HepG2 (cell line): ENCODE measurements around the gene SULT2B1. TPM values are rescaled to one million over a fixed set of nuclear protein-coding genes. Genes with fewer than 3 reads are reported as not detected.

Experiments
- ATAC-seq: fragments of 200-7000 bp; cut with Tn5 transposase; 3 replicates; pipeline ENCODE4 v1.9.1; 2020; ENCODE audit warnings: mild to moderate bottlenecking, moderate library complexity
- BruUV-seq: library from RNA; stranded (reverse); fragments of 400-500 nt; replicated peaks from 2 replicates; lab custom pipeline; 2021; lab: Mats Ljungman, UMichigan
- CTCF ChIA-PET: fragments of 300-600 bp; formaldehyde crosslinking; extraction: SDS; loops from one replicate; lab custom pipeline; 2021; ENCODE audit warnings: low total read pairs, inconsistent platforms, low intra/inter-chr PET ratio; lab: Yijun Ruan, JAX
- POLR2A ChIA-PET: fragments of 350-600 bp; sonication (Branson Sonifier 250); formaldehyde crosslinking; loops from one replicate; lab custom pipeline; 2020; ENCODE audit warnings: antibody characterized with exemption, inconsistent platforms; lab: Yijun Ruan, JAX
- DNase-seq: peaks from one replicate; pipeline ENCODE4 v3.0.0-alpha.2; 2015; ENCODE audit warnings: low spot score
- FAIRE-seq: peaks from 3 replicates; lab custom pipeline; 2011; peaks lifted over from hg19 to GRCh38; lab: Jason Lieb, UNC
- H2AFZ ChIP-seq: one replicate; pipeline ENCODE4 v1.6.1; 2011; ENCODE audit warnings: low read length, inconsistent platforms
- H3K27ac ChIP-seq: fragments of 300-600 bp; 3 replicates; pipeline ENCODE4 v1.8.0; 2011; ENCODE audit warnings: mixed run types, mild to moderate bottlenecking, mixed read lengths, low read length, inconsistent platforms; ENCODE audit not compliant: insufficient read depth; ENCODE audit errors: extremely low read length
- H3K27me3 ChIP-seq, 2 experiments: fragments of 200-600 bp in 1 of 2; 2 replicates in 1 of 2; 3 replicates in 1 of 2; pipeline versions ENCODE4 v1.6.0 to v1.8.0; 2011; ENCODE audit warnings: low read length in 2 of 2, mild to moderate bottlenecking in 2 of 2, moderate library complexity in 2 of 2, inconsistent platforms in 1 of 2; ENCODE audit not compliant: insufficient read depth in 2 of 2, control insufficient read depth in 1 of 2
- H3K36me3 ChIP-seq, 2 experiments: fragments of 200-600 bp in 1 of 2; replicated peaks in 1 of 2; 2 replicates in 1 of 2; 3 replicates in 1 of 2; pipeline versions ENCODE4 v1.5.1 to v1.8.0; 2011; ENCODE audit warnings: low read length in 2 of 2, inconsistent platforms in 1 of 2; ENCODE audit not compliant: insufficient read depth in 2 of 2, control insufficient read depth in 1 of 2
- H3K4me1 ChIP-seq: 2 replicates; pipeline ENCODE4 v1.5.1; 2012; ENCODE audit warnings: low read length, inconsistent platforms; ENCODE audit not compliant: insufficient read depth
- H3K4me2 ChIP-seq: 2 replicates; pipeline ENCODE4 v1.6.0; 2011; ENCODE audit warnings: low read depth, low read length, inconsistent platforms
- H3K4me3 ChIP-seq, 3 experiments: fragments of 200-600 bp in 1 of 3; sonication (generic), shearing (Covaris generic) in 1 of 3; replicated peaks in 1 of 3; 2 replicates each; pipeline ENCODE4 v1.5.1; 2011 to 2016; ENCODE audit warnings: low read length in 3 of 3, inconsistent platforms in 2 of 3, low read depth in 2 of 3, mild to moderate bottlenecking in 2 of 3, control low read depth in 1 of 3, mixed read lengths in 1 of 3; ENCODE audit not compliant: insufficient read depth in 1 of 3
- H3K79me2 ChIP-seq: one replicate; pipeline ENCODE4 v1.6.1; 2011; ENCODE audit warnings: low read length, inconsistent platforms; ENCODE audit not compliant: insufficient read depth
- H3K9ac ChIP-seq: 2 replicates; pipeline ENCODE4 v1.6.0; 2011; ENCODE audit warnings: mild to moderate bottlenecking, low read depth, low read length, inconsistent platforms; ENCODE audit not compliant: insufficient read depth
- H3K9me3 ChIP-seq: 2 replicates; pipeline ENCODE4 v1.5.1; 2012; ENCODE audit warnings: mild to moderate bottlenecking, low read length
- H4K20me1 ChIP-seq: 2 replicates; pipeline ENCODE4 v1.6.0; 2011; ENCODE audit warnings: inconsistent platforms, mild to moderate bottlenecking, low read length, moderate library complexity; ENCODE audit not compliant: insufficient read depth
- AGO1 ChIP-seq: fragments of 200-400 bp; formaldehyde crosslinking; IDR thresholded peaks from 2 replicates; pipeline ENCODE4 v1.6.1; 2017; ENCODE audit warnings: mild to moderate bottlenecking, low read depth, low read length, moderate library complexity; ENCODE audit not compliant: poor library complexity, severe bottlenecking
- AHR ChIP-seq: IDR thresholded peaks from 2 replicates; pipeline ENCODE4 v1.6.1; 2018; ENCODE audit warnings: missing genetic modification reagents, missing compliant biosample characterization
- BHLHE40 ChIP-seq: IDR thresholded peaks from 2 replicates; pipeline ENCODE4 v1.6.1; 2011; ENCODE audit warnings: low read length, improper control_type of control experiment
- CREBL2 ChIP-seq: sonication (generic); formaldehyde crosslinking; IDR thresholded peaks from 2 replicates; pipeline ENCODE4 v1.8.1; 2023; ENCODE audit warnings: missing genetic modification reagents, mild to moderate bottlenecking, borderline replicate concordance
- CREM ChIP-seq, 2 experiments: sonication (generic) in 1 of 2; formaldehyde crosslinking in 1 of 2; IDR thresholded peaks; 2 replicates each; pipeline versions ENCODE4 v1.4.0 to v1.6.1; 2016 to 2020; ENCODE audit warnings: antibody characterized with exemption in 1 of 2, mild to moderate bottlenecking in 1 of 2, missing genetic modification reagents in 1 of 2
- FOXA3 ChIP-seq: IDR thresholded peaks from 2 replicates; pipeline ENCODE4 v1.6.1; 2016; ENCODE audit warnings: missing genetic modification reagents, missing compliant biosample characterization
- HNRNPLL ChIP-seq: fragments of 200-400 bp; formaldehyde crosslinking; IDR thresholded peaks from 2 replicates; pipeline ENCODE4 v1.6.1; 2017; ENCODE audit warnings: mild to moderate bottlenecking, low read depth, low read length; ENCODE audit not compliant: poor library complexity, severe bottlenecking
- HOXA3 ChIP-seq: sonication (generic); formaldehyde crosslinking; IDR thresholded peaks from 2 replicates; pipeline ENCODE4 v1.5.0; 2020; ENCODE audit warnings: missing genetic modification reagents
- KAT8 ChIP-seq: IDR thresholded peaks from 2 replicates; pipeline ENCODE4 v1.6.1; 2016; ENCODE audit warnings: missing genetic modification reagents, missing compliant biosample characterization
- LBX2 ChIP-seq: sonication (generic); formaldehyde crosslinking; IDR thresholded peaks from 2 replicates; pipeline ENCODE4 v1.5.0; 2020; ENCODE audit warnings: missing genetic modification reagents, mild to moderate bottlenecking, borderline replicate concordance
- MAZ ChIP-seq, 2 experiments: sonication (generic) in 1 of 2; formaldehyde crosslinking in 1 of 2; IDR thresholded peaks; 2 replicates each; pipeline versions ENCODE4 v1.5.0 to v1.6.1; 2012 to 2020; ENCODE audit warnings: low read depth in 2 of 2, mild to moderate bottlenecking in 2 of 2, borderline replicate concordance in 1 of 2, improper control_type of control experiment in 1 of 2, low read length in 1 of 2, missing genetic modification reagents in 1 of 2, moderate library complexity in 1 of 2
- NFIC ChIP-seq: IDR thresholded peaks from 2 replicates; pipeline ENCODE4 v1.6.1; 2012; ENCODE audit warnings: mild to moderate bottlenecking, low read length, inconsistent platforms
- POLR2G ChIP-seq: fragments of 200-400 bp; formaldehyde crosslinking; IDR thresholded peaks from 2 replicates; pipeline ENCODE4 v1.6.1; 2018; ENCODE audit warnings: mild to moderate bottlenecking, low read depth, low read length, moderate library complexity
- TAF15 ChIP-seq: fragments of 200-400 bp; formaldehyde crosslinking; IDR thresholded peaks from one replicate; pipeline ENCODE4 v1.6.1; 2018; ENCODE audit warnings: mild to moderate bottlenecking, low read depth, low read length; ENCODE audit not compliant: poor library complexity, severe bottlenecking
- ZC3H13 ChIP-seq: sonication (generic); formaldehyde crosslinking; IDR thresholded peaks from 2 replicates; pipeline ENCODE4 v1.8.1; 2023; ENCODE audit warnings: mild to moderate bottlenecking, missing genetic modification reagents, moderate library complexity
- ZKSCAN8 ChIP-seq: IDR thresholded peaks from 2 replicates; pipeline ENCODE4 v1.6.1; 2016; ENCODE audit warnings: borderline replicate concordance, missing genetic modification reagents, missing compliant biosample characterization
- ZNF329 ChIP-seq: sonication (generic); formaldehyde crosslinking; IDR thresholded peaks from 2 replicates; pipeline ENCODE4 v1.9.0; 2021; ENCODE audit warnings: low read depth, mild to moderate bottlenecking, missing genetic modification reagents
- ZNF724P ChIP-seq: sonication (generic); formaldehyde crosslinking; IDR thresholded peaks from 2 replicates; pipeline ENCODE4 v1.8.0; 2022; ENCODE audit warnings: missing genetic modification reagents, borderline replicate concordance
- ZNF839 ChIP-seq: sonication (generic); formaldehyde crosslinking; IDR thresholded peaks from 2 replicates; pipeline ENCODE4 v1.4.0; 2020; ENCODE audit warnings: missing genetic modification reagents, mild to moderate bottlenecking, borderline replicate concordance
- WGBS: methylation state at CpG from one replicate; pipeline ENCODE4 v1.1.6; 2017; ENCODE audit warnings: low lambda C conversion rate; 5-methylcytosine and 5-hydroxymethylcytosine counted together
- in situ Hi-C: cut with HindIII; loops from 2 replicates; pipeline ENCODE4 v1.10.0; 2017; ENCODE audit warnings: low pct_unique_long_range_greater_than_20kb; ENCODE audit not compliant: extremely low pct_ligation_motif_present
- intact Hi-C: fragments of 100-400 bp; cut with micrococcal nuclease; formaldehyde crosslinking; loops from one replicate; pipeline ENCODE4 v1.10.0; 2022; ENCODE audit not compliant: unreplicated experiment
- polyA plus RNA-seq, 8 experiments: library from polyadenylated mRNA; depleted of rRNA in 3 of 8; stranded (reverse) in 7 of 8; unstranded in 1 of 8; fragments of >200 nt; fragmentation: Illumina TruSeq in 4 of 8; extraction: Trizol in 4 of 8; gene quantifications; 2 replicates each; pipeline versions ENCODE4 v1.2.1 to v1.2.3, GENCODE V29; 2011 to 2016; ENCODE audit warnings: low read depth in 4 of 8, missing spikeins in 1 of 8, mixed read lengths in 1 of 8; ENCODE audit not compliant: insufficient read depth in 1 of 8
- total RNA-seq, 5 experiments: library from RNA; depleted of rRNA; stranded (reverse); fragments of >200 nt; fragmentation: Illumina TruSeq; extraction: Trizol; gene quantifications; 2 replicates each; pipeline ENCODE4 v1.2.3, GENCODE V29; 2016; ENCODE audit warnings: low read depth in 1 of 5
- TF ChIP-seq, protein P1 (sequence below): sonication (generic); formaldehyde crosslinking; IDR thresholded peaks from 2 replicates; pipeline ENCODE4 v1.8.1; 2023; ENCODE audit warnings: mild to moderate bottlenecking, missing genetic modification reagents

Gene SULT2B1
- total and polyA plus RNA-seq, 2 of the 13 experiments (the other 11 are each of a cell fraction or from before 2014, with no cell fraction given): 0.13 TPM; not detected in 1

DNA sequence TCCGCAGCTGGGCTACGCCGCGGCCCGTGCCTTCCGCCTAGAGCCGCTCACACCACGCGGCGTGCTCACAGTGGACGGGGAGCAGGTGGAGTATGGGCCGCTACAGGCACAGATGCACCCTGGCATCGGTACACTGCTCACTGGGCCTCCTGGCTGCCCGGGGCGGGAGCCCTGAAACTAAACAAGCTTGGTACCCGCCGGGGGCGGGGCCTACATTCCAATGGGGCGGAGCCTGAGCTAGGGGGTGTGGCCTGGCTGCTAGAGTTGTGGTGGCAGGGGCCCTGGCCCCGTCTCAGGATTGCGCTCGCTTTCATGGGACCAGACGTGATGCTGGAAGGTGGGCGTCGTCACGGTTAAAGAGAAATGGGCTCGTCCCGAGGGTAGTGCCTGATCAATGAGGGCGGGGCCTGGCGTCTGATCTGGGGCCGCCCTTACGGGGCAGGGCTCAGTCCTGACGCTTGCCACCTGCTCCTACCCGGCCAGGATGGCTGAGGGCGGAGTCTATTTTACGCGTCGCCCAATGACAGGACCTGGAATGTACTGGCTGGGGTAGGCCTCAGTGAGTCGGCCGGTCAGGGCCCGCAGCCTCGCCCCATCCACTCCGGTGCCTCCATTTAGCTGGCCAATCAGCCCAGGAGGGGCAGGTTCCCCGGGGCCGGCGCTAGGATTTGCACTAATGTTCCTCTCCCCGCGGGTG, 77.8 kb downstream of the SULT2B1 start:
- H3K4me3 ChIP-seq: no peak overlapping the region
- DNase-seq: no peak
- TF ChIP-seq CREBL2 (CRISPR knock-in tag) (no peak), POLR2G (0 out of 2 replicates have a peak, but pooled peaks have one; percentile 18), KAT8 (CRISPR knock-in tag) (no peak), CREM (IDR thresholded peaks at IDR 0.05) (no peak), CREM (CRISPR knock-in tag; IDR thresholded peaks at IDR 0.05) (no peak), TAF15 (no peak), ZNF839 (CRISPR knock-in tag) (no peak), ZNF329 (no peak), ZNF724P (0 out of 2 replicates have a peak, but pooled peaks have one; percentile 30), BHLHE40 (no peak), FOXA3 (no peak), HNRNPLL (peak; percentile 15), NFIC (no peak), MAZ (IDR thresholded peaks at IDR 0.05; ENCODE audit: borderline replicate concordance, low read depth, low read length) (no peak), MAZ (CRISPR knock-in tag; IDR thresholded peaks at IDR 0.05; ENCODE audit: low read depth) (no peak), AGO1 (peak; percentile 93), ZC3H13 (CRISPR knock-in tag) (peak; percentile 48; the same call in 1 of the 2 replicates), LBX2 (no peak), ZKSCAN8 (CRISPR knock-in tag) (no peak), AHR (CRISPR knock-in tag) (no peak), HOXA3 (CRISPR knock-in tag) (0 out of 2 replicates have a peak, but pooled peaks have one; percentile 31)
- TF ChIP-seq, protein P1, sequence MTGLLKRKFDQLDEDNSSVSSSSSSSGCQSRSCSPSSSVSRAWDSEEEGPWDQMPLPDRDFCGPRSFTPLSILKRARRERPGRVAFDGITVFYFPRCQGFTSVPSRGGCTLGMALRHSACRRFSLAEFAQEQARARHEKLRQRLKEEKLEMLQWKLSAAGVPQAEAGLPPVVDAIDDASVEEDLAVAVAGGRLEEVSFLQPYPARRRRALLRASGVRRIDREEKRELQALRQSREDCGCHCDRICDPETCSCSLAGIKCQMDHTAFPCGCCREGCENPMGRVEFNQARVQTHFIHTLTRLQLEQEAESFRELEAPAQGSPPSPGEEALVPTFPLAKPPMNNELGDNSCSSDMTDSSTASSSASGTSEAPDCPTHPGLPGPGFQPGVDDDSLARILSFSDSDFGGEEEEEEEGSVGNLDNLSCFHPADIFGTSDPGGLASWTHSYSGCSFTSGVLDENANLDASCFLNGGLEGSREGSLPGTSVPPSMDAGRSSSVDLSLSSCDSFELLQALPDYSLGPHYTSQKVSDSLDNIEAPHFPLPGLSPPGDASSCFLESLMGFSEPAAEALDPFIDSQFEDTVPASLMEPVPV (CRISPR knock-in tag): 0 out of 2 replicates have a peak, but pooled peaks have one; percentile 5

More for the DNA sequence above, 77.8 kb downstream of the SULT2B1 start:
- H3K27me3 ChIP-seq: no peaks in the 10 kb centered on the region
- intact Hi-C loops: no loop called here
- no peaks in the 10 kb centered on the region for H4K20me1 ChIP-seq
- CTCF ChIA-PET: no interaction called here
- POLR2A ChIA-PET: interaction anchor here (5.8 kb wide), 1 partner anchor 11 kb away, joined by 61 read pairs; the partner anchor contains the start of genes RPL18 and SPHK2
- no TSS peak for BruUV-seq
- H3K4me1 ChIP-seq: peaks cover 64% of the 10 kb centered on the region
- H2AFZ ChIP-seq: no peak overlapping the region
- no peak for FAIRE-seq
- ATAC-seq: no peak
- WGBS: 94% methylated on average over 37 of the region's 48 CpGs
- H3K79me2 ChIP-seq: no peaks in the 10 kb centered on the region
- H3K9me3 ChIP-seq: no peaks in the 10 kb centered on the region
- in situ Hi-C loops: no loop called here
- no peaks in the 10 kb centered on the region for H3K36me3 ChIP-seq
- no peak overlapping the region for H3K9ac ChIP-seq
- no peak overlapping the region for H3K4me2 ChIP-seq
- no peak overlapping the region for H3K27ac ChIP-seq
